ENCODE measurements around the gene PRKCH. TPM values are rescaled to one million over a fixed set of nuclear protein-coding genes. Genes with fewer than 3 reads are reported as not detected.

Gene PRKCH
- total RNA-seq, 1 experiment from 2014 or later: 170 TPM

- H3K9ac ChIP-seq (ENCODE audit: low read length): no peak overlapping the region
- H3K27me3 ChIP-seq (ENCODE audit: low read length): no peaks in the 10 kb centered on the region
- no peaks in the 10 kb centered on the region for H3K9me3 ChIP-seq (ENCODE audit: low read length)
- H2AFZ ChIP-seq (ENCODE audit: low read length): no peak overlapping the region
- TF ChIP-seq EZH2 (IDR thresholded peaks at IDR 0.05; ENCODE audit: low read length, unreplicated experiment) (no peak), EZH2phosphoT487 (IDR thresholded peaks at IDR 0.05; ENCODE audit: borderline replicate concordance, low read length) (no peak)
- TF ChIP-seq, protein P1, sequence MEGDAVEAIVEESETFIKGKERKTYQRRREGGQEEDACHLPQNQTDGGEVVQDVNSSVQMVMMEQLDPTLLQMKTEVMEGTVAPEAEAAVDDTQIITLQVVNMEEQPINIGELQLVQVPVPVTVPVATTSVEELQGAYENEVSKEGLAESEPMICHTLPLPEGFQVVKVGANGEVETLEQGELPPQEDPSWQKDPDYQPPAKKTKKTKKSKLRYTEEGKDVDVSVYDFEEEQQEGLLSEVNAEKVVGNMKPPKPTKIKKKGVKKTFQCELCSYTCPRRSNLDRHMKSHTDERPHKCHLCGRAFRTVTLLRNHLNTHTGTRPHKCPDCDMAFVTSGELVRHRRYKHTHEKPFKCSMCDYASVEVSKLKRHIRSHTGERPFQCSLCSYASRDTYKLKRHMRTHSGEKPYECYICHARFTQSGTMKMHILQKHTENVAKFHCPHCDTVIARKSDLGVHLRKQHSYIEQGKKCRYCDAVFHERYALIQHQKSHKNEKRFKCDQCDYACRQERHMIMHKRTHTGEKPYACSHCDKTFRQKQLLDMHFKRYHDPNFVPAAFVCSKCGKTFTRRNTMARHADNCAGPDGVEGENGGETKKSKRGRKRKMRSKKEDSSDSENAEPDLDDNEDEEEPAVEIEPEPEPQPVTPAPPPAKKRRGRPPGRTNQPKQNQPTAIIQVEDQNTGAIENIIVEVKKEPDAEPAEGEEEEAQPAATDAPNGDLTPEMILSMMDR (conservative IDR thresholded peaks at IDR 0.05; ENCODE audit: low read depth, low read length): peak; percentile 96
- no TSS peak for BruUV-seq (replicated peaks)
- no peak overlapping the region for H3K4me2 ChIP-seq (ENCODE audit: low read length)
- H3K79me2 ChIP-seq (ENCODE audit: low read length): no peaks in the 10 kb centered on the region
- ATAC-seq (peak; percentile 88), DNase-seq (peak; percentile 95)
- H3K36me3 ChIP-seq (ENCODE audit: low read depth, low read length): 0 out of 2 replicates have a peak, but pooled peaks cover 7% of the 10 kb centered on the region
- H3K4me1 ChIP-seq (ENCODE audit: insufficient read depth, low read length): peaks cover 13% of the 10 kb centered on the region
- H3K27ac ChIP-seq (ENCODE audit: low read length): no peak overlapping the region
- no peaks in the 10 kb centered on the region for H4K20me1 ChIP-seq (ENCODE audit: low read length)
- ChIA-PET POLR2A (ENCODE audit: unreplicated experiment) (no interaction called here), CTCF (no interaction called here)
- intact Hi-C loops (cut with micrococcal nuclease): loop anchor here (1.0 kb wide), 3 partner anchors 159 to 381 kb away; no protein-coding TSS in a partner anchor
- no peaks in the 10 kb centered on the region for H3F3A ChIP-seq (ENCODE audit: low read length, unreplicated experiment)
- no peaks in the 10 kb centered on the region for H3K9me2 ChIP-seq (replicated peaks; ENCODE audit: low read length)
- no peak overlapping the region for H3K4me3 ChIP-seq (ENCODE audit: low read length)
Observed at GRCh38 chr14:61456720-61457119, 135.3 kb downstream of the PRKCH start.

DNA sequence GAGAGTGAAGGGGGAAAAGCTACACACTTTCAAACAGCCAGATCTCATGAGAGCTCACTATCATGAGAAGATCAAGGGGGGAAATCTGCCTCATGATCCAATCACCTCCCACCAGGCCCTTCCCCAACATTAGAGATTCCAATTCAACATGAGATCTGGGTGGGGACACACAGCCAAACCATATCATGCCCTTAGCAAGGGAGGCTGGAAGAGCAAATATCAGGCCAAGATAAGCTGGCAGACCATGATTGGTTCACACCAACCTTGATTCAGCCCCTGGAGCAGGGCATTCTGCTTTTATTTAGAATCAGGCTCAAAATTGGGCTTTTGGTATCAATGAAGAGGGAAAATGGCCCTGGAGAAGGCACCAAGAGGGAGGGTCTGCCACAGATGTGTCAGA, 137.4 kb downstream of the PRKCH start:
- no peaks in the 10 kb centered on the region for H3K9me3 ChIP-seq (ENCODE audit: low read length)
- ChIA-PET CTCF (no interaction called here), POLR2A (ENCODE audit: unreplicated experiment) (no interaction called here)
- H3K4me1 ChIP-seq (ENCODE audit: insufficient read depth, low read length): peaks cover 33% of the 10 kb centered on the region
- H3K36me3 ChIP-seq (ENCODE audit: low read depth, low read length): 0 out of 2 replicates have a peak, but pooled peaks cover 7% of the 10 kb centered on the region
- H3K79me2 ChIP-seq (ENCODE audit: low read length): no peaks in the 10 kb centered on the region; the same call in 1 of the 2 replicates
- TF ChIP-seq EZH2phosphoT487 (IDR thresholded peaks at IDR 0.05; ENCODE audit: borderline replicate concordance, low read length) (no peak), EZH2 (IDR thresholded peaks at IDR 0.05; ENCODE audit: low read length, unreplicated experiment) (no peak)
- TF ChIP-seq, protein P1 (conservative IDR thresholded peaks at IDR 0.05; ENCODE audit: low read depth, low read length): no peak
- H3K27me3 ChIP-seq (ENCODE audit: low read length): no peaks in the 10 kb centered on the region
- no TSS peak for BruUV-seq (replicated peaks)
- H4K20me1 ChIP-seq (ENCODE audit: low read length): no peaks in the 10 kb centered on the region
- DNase-seq: no peak
- H3K9me2 ChIP-seq (replicated peaks; ENCODE audit: low read length): no peaks in the 10 kb centered on the region
- no peak overlapping the region for H3K4me3 ChIP-seq (ENCODE audit: low read length)
- no peak overlapping the region for H3K4me2 ChIP-seq (ENCODE audit: low read length)
- no peak overlapping the region for H3K27ac ChIP-seq (ENCODE audit: low read length)
- H3K9ac ChIP-seq (ENCODE audit: low read length): no peak overlapping the region
- H2AFZ ChIP-seq (ENCODE audit: low read length): no peak overlapping the region
- no peaks in the 10 kb centered on the region for H3F3A ChIP-seq (ENCODE audit: low read length, unreplicated experiment)
- ATAC-seq: no peak
- intact Hi-C loops (cut with micrococcal nuclease): no loop called here

DNA sequence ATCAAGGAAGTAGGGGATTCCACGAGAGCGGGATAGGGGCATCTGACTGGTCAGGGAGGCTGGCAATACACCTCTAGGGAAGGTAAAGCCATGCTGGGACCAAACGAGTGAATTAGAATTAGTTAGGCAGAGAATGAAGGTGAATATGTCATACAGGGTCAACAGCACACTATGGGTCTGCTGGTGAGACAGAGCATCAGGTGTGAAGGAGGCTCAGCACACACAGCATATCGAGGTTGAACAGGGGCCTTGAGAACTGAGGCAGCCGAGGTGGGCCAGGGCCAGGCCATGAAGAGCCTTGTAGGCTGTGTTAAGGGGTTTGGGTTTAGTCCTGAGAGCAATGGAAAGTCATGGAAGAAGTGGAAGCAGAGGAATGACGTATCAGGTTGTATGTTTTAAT, 137.8 kb downstream of the PRKCH start:
- H4K20me1 ChIP-seq (ENCODE audit: low read length): no peaks in the 10 kb centered on the region
- H3K79me2 ChIP-seq (ENCODE audit: low read length): no peaks in the 10 kb centered on the region; the same call in 1 of the 2 replicates
- no TSS peak for BruUV-seq (replicated peaks)
- H3K9me3 ChIP-seq (ENCODE audit: low read length): no peaks in the 10 kb centered on the region
- POLR2A ChIA-PET (ENCODE audit: unreplicated experiment): no interaction called here
- no peak overlapping the region for H3K27ac ChIP-seq (ENCODE audit: low read length)
- no peak overlapping the region for H3K4me2 ChIP-seq (ENCODE audit: low read length)
- peaks cover 34% of the 10 kb centered on the region for H3K4me1 ChIP-seq (ENCODE audit: insufficient read depth, low read length)
- no peak for TF ChIP-seq EZH2 (IDR thresholded peaks at IDR 0.05; ENCODE audit: low read length, unreplicated experiment)
- no peaks in the 10 kb centered on the region for H3F3A ChIP-seq (ENCODE audit: low read length, unreplicated experiment)
- CTCF ChIA-PET: no interaction called here
- DNase-seq (no peak), ATAC-seq (no peak)
- H3K4me3 ChIP-seq (ENCODE audit: low read length): no peak overlapping the region
- no peak overlapping the region for H2AFZ ChIP-seq (ENCODE audit: low read length)
- no peaks in the 10 kb centered on the region for H3K27me3 ChIP-seq (ENCODE audit: low read length)
- H3K9ac ChIP-seq (ENCODE audit: low read length): no peak overlapping the region
- intact Hi-C loops (cut with micrococcal nuclease): no loop called here
- H3K36me3 ChIP-seq (ENCODE audit: low read depth, low read length): 0 out of 2 replicates have a peak, but pooled peaks cover 7% of the 10 kb centered on the region
- no peaks in the 10 kb centered on the region for H3K9me2 ChIP-seq (replicated peaks; ENCODE audit: low read length)
